ENCODE measurements around the gene LAMTOR3. TPM values are rescaled to one million over a fixed set of nuclear protein-coding genes. Genes with fewer than 3 reads are reported as not detected.

The LAMTOR3 gene
- total RNA-seq, 1 donor from 2014 or later, result 22.2 TPM

DNA sequence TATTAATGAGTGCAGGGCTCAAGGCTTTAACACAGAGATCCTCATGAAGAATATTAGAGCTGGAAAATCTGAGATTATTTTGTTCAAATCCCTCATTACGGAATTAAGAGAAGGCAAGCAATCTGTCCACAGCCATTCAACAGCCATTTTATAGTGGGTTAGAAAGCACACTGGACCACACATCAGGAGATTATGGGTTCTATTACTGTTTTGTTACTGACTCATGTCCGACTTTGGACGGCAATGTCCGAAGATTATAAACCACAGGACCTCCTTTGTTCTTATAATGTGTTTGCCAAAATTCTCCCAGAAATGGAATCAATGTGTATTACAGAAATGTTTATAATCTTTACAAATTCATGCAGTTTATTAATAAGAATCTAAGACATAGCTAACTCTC is 8.1 kb downstream of the LAMTOR3 start:
- DNase-seq (ENCODE audit: low read depth), result no peak
- TF ChIP-seq CTCF (conservative IDR thresholded peaks at IDR 0.05; ENCODE audit: low read depth, low read length), result no peak
- H3K4me3 ChIP-seq (ENCODE audit: low read depth, low read length), result no peak overlapping the region

GRCh38 chr4:99885687-99886086 is 8.5 kb downstream of the LAMTOR3 start:
- TF ChIP-seq CTCF (conservative IDR thresholded peaks at IDR 0.05; ENCODE audit: low read depth, low read length), result no peak
- no peak for DNase-seq (ENCODE audit: low read depth)
- no peak overlapping the region for H3K4me3 ChIP-seq (ENCODE audit: low read depth, low read length)

DNA sequence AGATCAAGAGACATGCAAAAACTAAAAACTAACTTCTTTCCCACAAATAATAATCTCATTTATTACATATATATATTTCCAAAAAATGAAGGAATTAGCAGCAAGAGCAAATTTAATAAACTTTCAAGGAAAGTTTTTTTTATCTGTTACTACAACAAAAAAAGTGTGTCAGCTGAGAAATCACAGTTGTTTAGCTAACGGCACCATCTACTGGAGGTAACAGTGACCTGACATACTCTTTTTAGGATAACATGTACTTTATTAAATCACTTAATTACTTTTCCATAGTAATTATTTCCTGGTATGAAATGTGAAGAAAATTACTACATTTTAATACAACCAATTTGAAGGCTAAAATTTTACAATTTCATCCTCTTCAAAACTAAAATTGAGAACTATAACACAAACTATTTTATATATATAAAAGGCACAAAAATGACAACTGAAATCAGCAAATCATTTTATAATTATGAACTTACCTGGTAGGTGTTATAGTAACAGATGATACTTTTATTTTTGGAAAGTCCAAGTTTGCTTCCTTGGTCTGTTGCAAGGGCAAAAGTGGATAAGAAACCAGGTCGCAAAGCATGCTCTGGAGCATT is 9.1 kb downstream of the LAMTOR3 start:
- no peak for DNase-seq (ENCODE audit: low read depth)
- H3K4me3 ChIP-seq (ENCODE audit: low read depth, low read length), result no peak overlapping the region
- peak; percentile 69 for TF ChIP-seq CTCF (conservative IDR thresholded peaks at IDR 0.05; ENCODE audit: low read depth, low read length)

- no peak for TF ChIP-seq CTCF (conservative IDR thresholded peaks at IDR 0.05; ENCODE audit: low read depth, low read length)
- DNase-seq (ENCODE audit: low read depth), result no peak
- H3K4me3 ChIP-seq (ENCODE audit: low read depth, low read length), result no peak overlapping the region
Measured at GRCh38 chr4:99879458-99879857, 14.8 kb downstream of the LAMTOR3 start.

GRCh38 chr4:99878604-99879003 is 15.6 kb downstream of the LAMTOR3 start:
- no peak overlapping the region for H3K4me3 ChIP-seq (ENCODE audit: low read depth, low read length)
- no peak for TF ChIP-seq CTCF (conservative IDR thresholded peaks at IDR 0.05; ENCODE audit: low read depth, low read length)
- DNase-seq (ENCODE audit: low read depth), result no peak

- DNase-seq (ENCODE audit: low read depth), result no peak
- no peak for TF ChIP-seq CTCF (conservative IDR thresholded peaks at IDR 0.05; ENCODE audit: low read depth, low read length)
- H3K4me3 ChIP-seq (ENCODE audit: low read depth, low read length), result no peak overlapping the region
Measured at GRCh38 chr4:99876946-99877345, 17.3 kb downstream of the LAMTOR3 start.

GRCh38 chr4:99875071-99875470 is 19.2 kb downstream of the LAMTOR3 start:
- no peak for DNase-seq (ENCODE audit: low read depth)
- no peak for TF ChIP-seq CTCF (conservative IDR thresholded peaks at IDR 0.05; ENCODE audit: low read depth, low read length)
- no peak overlapping the region for H3K4me3 ChIP-seq (ENCODE audit: low read depth, low read length)

All from epithelial cell of proximal tubule (primary cell).